Tibial artery (tissue), 4 donors: Measurements from ENCODE around the gene MYADM.
"Not testable (repeated sequence)": the region's sequence is repeated elsewhere in the genome, so short reads cannot be mapped to it uniquely, and the experiment has no call there.

Experiments used
- DNase-seq, 2 donors: peaks; one replicate each; pipeline ENCODE4 v3.0.0-alpha.2; 2019
- H3K27ac ChIP-seq, 2 donors: fragments of 200-600 bp; sonication (generic) in 1 of 2; 1 replicate in 1 of 2; 2 replicates in 1 of 2; pipeline ENCODE4 v1.5.1; 2018 to 2019; ENCODE audit warnings: mild to moderate bottlenecking in 1 of 2
- H3K27me3 ChIP-seq, 2 donors: fragments of 200-600 bp; sonication (generic) in 1 of 2; one replicate each; pipeline versions ENCODE4 v1.5.1 to v1.6.0; 2016 to 2019
- H3K36me3 ChIP-seq, 3 donors: fragments of 200-600 bp; sonication (generic) in 2 of 3; one replicate each; pipeline ENCODE4 v1.5.1; 2016 to 2019; ENCODE audit warnings: mild to moderate bottlenecking in 2 of 3
- H3K4me1 ChIP-seq, 4 donors: fragments of 200-600 bp; sonication (generic) in 2 of 4; 1 replicate in 3 of 4; 2 replicates in 1 of 4; pipeline ENCODE4 v1.5.1; 2016 to 2019
- H3K4me3 ChIP-seq, 2 donors: fragments of 200-600 bp; sonication (generic) in 1 of 2; 1 replicate in 1 of 2; 2 replicates in 1 of 2; pipeline ENCODE4 v1.5.1; 2018 to 2019; ENCODE audit warnings: mild to moderate bottlenecking in 2 of 2
- H3K9me3 ChIP-seq, 3 donors: fragments of 200-600 bp; sonication (generic) in 1 of 3; one replicate each; pipeline ENCODE4 v1.5.1; 2016 to 2019
- CTCF ChIP-seq, 2 experiments: fragments of 200-600 bp in 1 of 2; fragments of 450-650 bp in 1 of 2; IDR thresholded peaks; one replicate each; pipeline ENCODE4 v1.5.1; 2017 to 2019; ENCODE audit warnings: antibody characterized with exemption in 2 of 2, mild to moderate bottlenecking in 1 of 2, moderate library complexity in 1 of 2
- intact Hi-C: fragments of 100-400 bp; cut with DNase I; formaldehyde crosslinking; loops from one replicate; pipeline ENCODE4 v1.15.0; 2023; ENCODE audit warnings: low total_unique reads

The MYADM gene

GRCh38 chr19:53826876-53827275 lies 40.8 kb upstream of the MYADM start:
- H3K27ac ChIP-seq, result no peak overlapping the region
- H3K36me3 ChIP-seq, result no peaks in the 10 kb centered on the region
- peaks cover 0 to 27% of the 10 kb centered on the region in 2 donors for H3K27me3 ChIP-seq
- H3K4me3 ChIP-seq, result no peak overlapping the region
- H3K4me1 ChIP-seq, result no peaks in the 10 kb centered on the region
- no peak for TF ChIP-seq CTCF (IDR thresholded peaks at IDR 0.05)
- DNase-seq, result no peak
- intact Hi-C loops, result no loop called here
- no peaks in the 10 kb centered on the region for H3K9me3 ChIP-seq

- intact Hi-C loops, result no loop called here
- DNase-seq, result no peak
- H3K4me1 ChIP-seq, result no peaks in the 10 kb centered on the region
- H3K36me3 ChIP-seq, result no peaks in the 10 kb centered on the region
- H3K4me3 ChIP-seq, result no peak overlapping the region
- H3K9me3 ChIP-seq, result no peaks in the 10 kb centered on the region
- H3K27ac ChIP-seq, result no peak overlapping the region
- TF ChIP-seq CTCF (IDR thresholded peaks at IDR 0.05), result no peak
- H3K27me3 ChIP-seq, result peaks cover 0 to 33% of the 10 kb centered on the region in 2 donors
Observed at GRCh38 chr19:53828531-53828930, 39.2 kb upstream of the MYADM start.

GRCh38 chr19:53832861-53833260 lies 34.8 kb upstream of the MYADM start:
- H3K9me3 ChIP-seq, H3K27ac ChIP-seq, H3K36me3 ChIP-seq, DNase-seq, H3K4me1 ChIP-seq, H3K4me3 ChIP-seq, intact Hi-C loops: not testable (repeated sequence)
- H3K27me3 ChIP-seq, result peaks cover 0 to 20% of the 10 kb centered on the region in 2 donors

- not testable (repeated sequence) for DNase-seq, H3K9me3 ChIP-seq, H3K4me1 ChIP-seq, H3K27ac ChIP-seq, H3K27me3 ChIP-seq, H3K4me3 ChIP-seq, H3K36me3 ChIP-seq
- intact Hi-C loops, result loop anchor here (2.0 kb wide), 1 partner anchor 184 kb away; no protein-coding TSS in a partner anchor
Observed at GRCh38 chr19:53838446-53838845, 29.2 kb upstream of the MYADM start.

- H3K9me3 ChIP-seq, H3K4me1 ChIP-seq, intact Hi-C loops, H3K36me3 ChIP-seq, H3K4me3 ChIP-seq, DNase-seq, H3K27ac ChIP-seq: not testable (repeated sequence)
- H3K27me3 ChIP-seq, result peaks cover 0 to 14% of the 10 kb centered on the region in 2 donors
Observed at GRCh38 chr19:53840241-53840640, 27.4 kb upstream of the MYADM start.

GRCh38 chr19:53840914-53841313 lies 26.8 kb upstream of the MYADM start:
- H3K9me3 ChIP-seq, H3K36me3 ChIP-seq, DNase-seq, H3K27ac ChIP-seq, H3K4me3 ChIP-seq, intact Hi-C loops, H3K4me1 ChIP-seq: not testable (repeated sequence)
- peaks cover 0 to 16% of the 10 kb centered on the region in 2 donors for H3K27me3 ChIP-seq

GRCh38 chr19:53844849-53845246 lies 22.8 kb upstream of the MYADM start:
- DNase-seq, result no peak
- Histone ChIP-seq H3K27me3 (peaks cover 0 to 9% of the 10 kb centered on the region in 2 donors), H3K9me3 (no peaks in the 10 kb centered on the region), H3K4me3 (no peak overlapping the region), H3K27ac (no peak overlapping the region), H3K4me1 (peaks cover 0 to 10% (median 0%) of the 10 kb centered on the region in 4 donors), H3K36me3 (no peaks in the 10 kb centered on the region)
- intact Hi-C loops, result no loop called here
- TF ChIP-seq CTCF (IDR thresholded peaks at IDR 0.05), result no peak

GRCh38 chr19:53847555-53847954 lies 20.1 kb upstream of the MYADM start:
- H3K27ac ChIP-seq, result no peak overlapping the region
- H3K27me3 ChIP-seq, result peaks cover 0 to 18% of the 10 kb centered on the region in 2 donors
- no peak for DNase-seq
- H3K36me3 ChIP-seq, result no peaks in the 10 kb centered on the region
- H3K9me3 ChIP-seq, result no peaks in the 10 kb centered on the region
- no peak for TF ChIP-seq CTCF (IDR thresholded peaks at IDR 0.05)
- H3K4me1 ChIP-seq, result peaks cover 0 to 4% (median 0%) of the 10 kb centered on the region in 4 donors
- intact Hi-C loops, result no loop called here
- H3K4me3 ChIP-seq, result no peak overlapping the region
